Smooth muscle cell (in vitro differentiated cells): ENCODE measurements around the gene TMEM205. TPM values are rescaled to one million over a fixed set of nuclear protein-coding genes. Genes with fewer than 3 reads are reported as not detected.
A peak's percentile ranks its signal among the peaks of the same experiment; 100 is the strongest.

Experiments
- DNase-seq: peaks from one replicate; lab custom pipeline; 2025; ENCODE audit not compliant: unreplicated experiment; lab: John Stamatoyannopoulos, UW
- H2AFZ ChIP-seq: fragments of 200-600 bp; sonication (generic); 2 replicates; pipeline ENCODE4 v1.6.0; 2016; ENCODE audit warnings: antibody characterized with exemption, low read depth, mild to moderate bottlenecking
- H3F3A ChIP-seq: fragments of 200-600 bp; sonication (generic); 2 replicates; pipeline ENCODE4 v1.6.0; 2017; ENCODE audit warnings: antibody characterized with exemption, low read depth
- H3K27ac ChIP-seq: fragments of 200-600 bp; sonication (generic); 2 replicates; pipeline ENCODE4 v1.5.1; 2016; ENCODE audit warnings: low read depth, mild to moderate bottlenecking
- H3K27me3 ChIP-seq: fragments of 200-600 bp; sonication (generic); 2 replicates; pipeline ENCODE4 v1.6.1; 2016; ENCODE audit warnings: low read depth, mild to moderate bottlenecking
- H3K36me3 ChIP-seq: fragments of 200-600 bp; sonication (generic); 2 replicates; pipeline ENCODE4 v1.5.1; 2016; ENCODE audit warnings: low read depth
- H3K4me1 ChIP-seq: fragments of 200-600 bp; sonication (generic); 2 replicates; pipeline ENCODE4 v1.5.1; 2016; ENCODE audit warnings: low read depth
- H3K4me2 ChIP-seq: fragments of 200-600 bp; sonication (generic); 2 replicates; pipeline ENCODE4 v1.6.0; 2016; ENCODE audit warnings: mild to moderate bottlenecking
- H3K4me3 ChIP-seq: fragments of 200-600 bp; sonication (generic); 2 replicates; pipeline ENCODE4 v1.5.1; 2016; ENCODE audit warnings: mild to moderate bottlenecking
- H3K79me2 ChIP-seq: fragments of 200-600 bp; sonication (generic); 2 replicates; pipeline ENCODE4 v1.6.0; 2016; ENCODE audit warnings: low read depth, mild to moderate bottlenecking
- H3K9ac ChIP-seq: fragments of 200-600 bp; sonication (generic); 2 replicates; pipeline ENCODE4 v1.6.0; 2016; ENCODE audit warnings: low read depth
- H3K9me3 ChIP-seq: fragments of 200-600 bp; sonication (generic); replicated peaks from 2 replicates; pipeline ENCODE4 v1.5.1; 2016; ENCODE audit warnings: low read depth
- H4K20me1 ChIP-seq: fragments of 200-600 bp; sonication (generic); 2 replicates; pipeline ENCODE4 v1.6.0; 2016; ENCODE audit warnings: low read depth
- CTCF ChIP-seq: fragments of 200-600 bp; sonication (generic); IDR thresholded peaks from 2 replicates; pipeline ENCODE4 v1.5.1; 2017; ENCODE audit warnings: borderline replicate concordance, mild to moderate bottlenecking, antibody characterized with exemption; ENCODE audit not compliant: insufficient read depth, poor library complexity, severe bottlenecking
- WGBS: methylation state at CpG from one replicate; pipeline ENCODE4 v1.1.7; 2016; ENCODE audit warnings: low lambda C conversion rate; 5-methylcytosine and 5-hydroxymethylcytosine counted together
- polyA plus RNA-seq: library from polyadenylated mRNA; unstranded; fragments of >200 nt; fragmentation: Nextera tagmentation; extraction: Ambion mirVana; gene quantifications from 2 replicates; pipeline ENCODE4 v1.2.1, GENCODE V29; 2016
- total RNA-seq: library from RNA; depleted of rRNA; stranded (reverse); fragments of >200 nt; gene quantifications from 2 replicates; pipeline ENCODE4 v1.2.3, GENCODE V29; 2014

Gene TMEM205
- total and polyA plus RNA-seq, 2 experiments from 2014 or later: 118 to 163 TPM

DNA sequence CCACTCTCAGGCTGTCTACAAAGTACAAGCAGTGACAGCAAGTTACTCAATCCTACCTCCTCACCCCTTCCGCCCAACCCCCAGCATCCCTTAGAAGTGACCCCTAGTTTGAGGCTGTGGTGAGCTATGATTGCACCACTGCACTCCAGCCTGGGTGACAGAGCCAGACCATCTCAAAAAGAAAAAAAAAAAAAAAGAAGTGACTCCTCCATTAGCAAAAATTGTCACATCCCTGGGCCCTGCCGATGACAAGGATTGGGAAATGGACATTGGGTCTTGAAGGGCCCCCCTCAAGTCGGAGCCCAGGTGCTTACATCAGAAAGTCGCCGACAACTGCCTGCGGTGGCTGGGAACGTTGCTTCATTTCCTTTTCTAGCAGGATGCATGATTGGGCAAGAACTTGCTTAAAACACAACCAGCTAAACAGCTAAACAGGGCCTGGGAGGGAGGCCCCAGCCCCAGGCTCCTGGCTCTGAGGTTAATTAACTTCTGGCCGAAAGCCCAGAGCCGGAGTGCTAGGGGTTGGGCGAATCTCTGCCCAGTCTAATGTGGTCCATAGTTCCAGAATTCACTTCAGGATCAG lies 21.9 kb downstream of the TMEM205 start:
- no peaks in the 10 kb centered on the region for H3K4me1 ChIP-seq
- no peak overlapping the region for H2AFZ ChIP-seq
- DNase-seq: peak; percentile 27
- H3K9me3 ChIP-seq: no peaks in the 10 kb centered on the region
- peak overlapping the region; percentile 62 for H3K27ac ChIP-seq
- no peaks in the 10 kb centered on the region for H4K20me1 ChIP-seq
- peaks cover 7% of the 10 kb centered on the region for H3F3A ChIP-seq
- no peaks in the 10 kb centered on the region for H3K79me2 ChIP-seq
- 13% methylated on average over 10 of the region's 10 CpGs for WGBS
- peak overlapping the region; percentile 76 for H3K4me2 ChIP-seq
- no peak overlapping the region for H3K9ac ChIP-seq
- no peaks in the 10 kb centered on the region for H3K36me3 ChIP-seq
- H3K4me3 ChIP-seq: no peak overlapping the region
- no peaks in the 10 kb centered on the region for H3K27me3 ChIP-seq
- no peak for TF ChIP-seq CTCF

DNA sequence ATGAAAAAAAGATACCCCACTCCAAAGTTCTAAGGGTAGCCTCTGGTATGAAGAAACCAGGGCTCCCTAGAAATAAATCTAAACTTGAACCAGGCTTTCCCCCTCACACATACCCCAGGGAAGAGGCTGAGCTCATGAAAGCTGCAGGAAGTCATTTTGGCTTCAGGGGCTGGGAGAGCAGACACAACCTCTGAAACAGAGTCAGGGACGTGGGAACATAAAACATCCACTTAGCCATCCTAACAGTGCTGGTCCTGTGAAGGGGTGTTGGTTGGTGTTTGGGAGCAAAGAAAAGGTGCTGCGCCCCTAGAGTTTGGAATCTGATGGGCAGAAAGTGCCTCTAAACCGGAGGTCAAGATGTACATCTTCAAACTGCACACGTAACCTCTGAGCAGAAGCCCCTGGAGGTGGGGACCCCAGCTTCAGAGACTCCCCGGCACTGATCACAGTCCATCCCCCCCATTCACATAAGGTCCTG lies 22.4 kb downstream of the TMEM205 start:
- Histone ChIP-seq H3K4me1 (no peaks in the 10 kb centered on the region), H3K4me3 (no peak overlapping the region), H3K79me2 (no peaks in the 10 kb centered on the region), H3K36me3 (no peaks in the 10 kb centered on the region), H4K20me1 (no peaks in the 10 kb centered on the region), H3K27ac (peak overlapping the region; percentile 62), H3K27me3 (no peaks in the 10 kb centered on the region), H3F3A (peaks cover 7% of the 10 kb centered on the region), H2AFZ (no peak overlapping the region), H3K9ac (no peak overlapping the region), H3K9me3 (no peaks in the 10 kb centered on the region), H3K4me2 (peak overlapping the region; percentile 76)
- WGBS: 74% methylated on average over 5 of the region's 5 CpGs
- no peak for TF ChIP-seq CTCF
- no peak for DNase-seq

GRCh38 chr19:11322269-11323024 lies 23.6 kb downstream of the TMEM205 start:
- 59% methylated on average over 7 of the region's 7 CpGs for WGBS
- Histone ChIP-seq H3K79me2 (no peaks in the 10 kb centered on the region), H3K9ac (no peak overlapping the region), H3K27ac (no peak overlapping the region), H3K4me2 (no peak overlapping the region), H4K20me1 (no peaks in the 10 kb centered on the region), H2AFZ (no peak overlapping the region), H3K9me3 (no peaks in the 10 kb centered on the region), H3K36me3 (no peaks in the 10 kb centered on the region), H3K4me1 (no peaks in the 10 kb centered on the region), H3K4me3 (no peak overlapping the region), H3K27me3 (no peaks in the 10 kb centered on the region), H3F3A (peaks cover 7% of the 10 kb centered on the region)
- DNase-seq: no peak
- TF ChIP-seq CTCF: no peak
